ENCODE data around the gene MED31. TPM values are rescaled to one million over a fixed set of nuclear protein-coding genes. Genes with fewer than 3 reads are reported as not detected.
A peak's percentile ranks its signal among the peaks of the same experiment; 100 is the strongest.

Gene MED31
- 10.0 and 14.2 TPM in 2 replicates for total RNA-seq

DNA sequence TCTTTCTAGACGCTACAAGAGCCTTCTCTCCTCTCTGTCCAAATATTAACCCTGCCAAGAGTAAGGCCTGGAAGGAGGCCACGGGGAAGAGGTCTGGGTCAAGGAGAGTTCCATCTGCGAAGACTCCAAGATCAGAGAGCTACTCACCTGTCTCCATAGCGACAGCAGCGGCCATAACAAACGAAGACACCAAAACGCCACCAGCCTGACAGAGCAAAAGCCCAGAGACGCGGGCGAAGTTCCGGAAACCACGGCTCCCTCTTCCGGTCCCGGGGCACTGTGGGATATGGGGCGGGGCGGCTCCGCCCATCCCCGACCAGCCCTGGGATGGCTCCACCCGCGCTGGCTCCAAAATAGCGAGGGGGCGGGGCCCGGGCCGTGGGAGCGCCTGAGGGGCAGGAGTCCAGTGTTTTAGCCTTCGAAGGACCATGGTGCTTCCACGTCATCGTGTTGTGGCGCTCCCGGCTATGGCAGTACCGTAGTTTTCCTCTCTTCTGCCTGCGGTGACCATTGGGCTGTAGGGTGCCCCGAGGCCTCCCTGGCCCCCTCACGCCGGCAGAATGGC is at the start of gene MED31, which contains the start of gene C17orf100:
TSS of gene MED31 (minus strand) at position 252 of the 565 bp plus-strand sequence. CDS start at position 175, 77 bp downstream.
TSS of gene C17orf100 (plus strand) at position 409 of the 565 bp plus-strand sequence. CDS start at position 561, 152 bp downstream.
- TF ChIP-seq, protein P1, sequence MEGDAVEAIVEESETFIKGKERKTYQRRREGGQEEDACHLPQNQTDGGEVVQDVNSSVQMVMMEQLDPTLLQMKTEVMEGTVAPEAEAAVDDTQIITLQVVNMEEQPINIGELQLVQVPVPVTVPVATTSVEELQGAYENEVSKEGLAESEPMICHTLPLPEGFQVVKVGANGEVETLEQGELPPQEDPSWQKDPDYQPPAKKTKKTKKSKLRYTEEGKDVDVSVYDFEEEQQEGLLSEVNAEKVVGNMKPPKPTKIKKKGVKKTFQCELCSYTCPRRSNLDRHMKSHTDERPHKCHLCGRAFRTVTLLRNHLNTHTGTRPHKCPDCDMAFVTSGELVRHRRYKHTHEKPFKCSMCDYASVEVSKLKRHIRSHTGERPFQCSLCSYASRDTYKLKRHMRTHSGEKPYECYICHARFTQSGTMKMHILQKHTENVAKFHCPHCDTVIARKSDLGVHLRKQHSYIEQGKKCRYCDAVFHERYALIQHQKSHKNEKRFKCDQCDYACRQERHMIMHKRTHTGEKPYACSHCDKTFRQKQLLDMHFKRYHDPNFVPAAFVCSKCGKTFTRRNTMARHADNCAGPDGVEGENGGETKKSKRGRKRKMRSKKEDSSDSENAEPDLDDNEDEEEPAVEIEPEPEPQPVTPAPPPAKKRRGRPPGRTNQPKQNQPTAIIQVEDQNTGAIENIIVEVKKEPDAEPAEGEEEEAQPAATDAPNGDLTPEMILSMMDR (IDR thresholded peaks at IDR 0.05; ENCODE audit: insufficient read depth, low read depth, low read length): no peak
- peak; percentile 91 for DNase-seq (ENCODE audit: low read depth)
- peak within 1 kb of the TSS; percentile 83 for H3K4me3 ChIP-seq (ENCODE audit: low read depth, low read length)

DNA sequence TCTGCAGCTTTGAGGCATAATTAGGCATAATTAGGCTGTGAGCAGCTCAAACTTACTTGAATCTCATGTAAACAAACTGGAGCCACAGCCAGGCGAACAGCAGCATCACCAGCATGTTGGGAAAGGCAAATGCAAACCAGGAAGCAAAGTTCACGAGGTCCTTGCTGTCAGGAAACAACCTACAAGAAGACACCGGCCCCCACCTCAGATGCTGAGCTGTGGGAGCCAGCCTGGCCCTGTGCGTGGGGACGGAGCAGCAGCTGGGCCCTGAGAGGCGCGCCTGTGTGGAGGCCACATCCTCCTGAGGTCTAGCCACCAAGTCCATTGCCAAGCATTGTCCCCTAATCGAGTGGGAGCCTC is 49.5 kb upstream of the MED31 start:
- no peak for DNase-seq (ENCODE audit: low read depth)
- TF ChIP-seq, protein P1 (IDR thresholded peaks at IDR 0.05; ENCODE audit: insufficient read depth, low read depth, low read length): no peak
- H3K4me3 ChIP-seq (ENCODE audit: low read depth, low read length): no peak overlapping the region

DNA sequence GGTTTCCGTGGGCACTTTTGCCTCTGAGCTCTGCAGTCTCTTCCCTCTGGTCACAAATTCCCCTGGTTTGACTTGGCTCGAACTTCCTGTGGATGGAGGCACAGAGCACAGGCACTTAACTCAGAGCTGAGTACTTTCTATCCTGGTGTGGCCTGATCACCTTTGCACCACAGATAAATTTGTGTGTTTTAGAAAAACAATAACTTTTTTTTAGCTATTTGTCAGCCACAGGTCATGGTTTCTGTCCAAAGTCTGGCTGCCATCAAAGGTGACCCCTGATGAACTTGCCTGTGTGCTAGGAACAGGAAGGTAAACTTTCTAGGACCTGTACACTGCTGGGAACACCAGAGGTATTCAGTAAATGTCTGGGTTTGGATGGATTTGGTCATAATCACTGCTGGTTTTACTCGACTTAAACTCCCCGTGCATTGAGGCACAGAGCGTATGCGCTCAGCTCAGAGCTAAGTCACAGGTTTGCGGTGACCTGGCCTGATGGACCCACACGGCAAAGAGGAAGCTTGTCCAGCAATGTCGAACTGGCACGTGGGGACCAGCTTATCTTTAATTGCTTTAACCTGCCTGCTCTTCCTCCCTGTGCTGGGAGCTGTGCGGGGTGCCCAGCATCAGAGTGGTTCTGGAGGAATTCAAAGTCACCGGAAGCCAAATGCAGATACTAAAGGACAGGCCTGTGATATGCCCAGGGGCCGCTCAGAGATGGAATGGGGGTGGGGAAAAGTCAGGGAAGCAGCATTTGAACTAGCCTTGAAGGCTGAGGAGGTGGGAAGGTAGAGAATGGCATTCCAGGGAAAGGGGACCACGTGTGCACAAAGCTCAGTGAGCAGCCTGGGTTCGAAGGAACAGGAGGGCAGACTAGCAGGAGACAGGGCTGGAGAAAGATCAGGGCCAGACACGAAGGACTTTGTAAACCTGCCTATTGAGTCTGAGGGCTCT is 48.9 kb upstream of the MED31 start:
- TF ChIP-seq, protein P1 (IDR thresholded peaks at IDR 0.05; ENCODE audit: insufficient read depth, low read depth, low read length): no peak
- no peak for DNase-seq (ENCODE audit: low read depth)
- no peak overlapping the region for H3K4me3 ChIP-seq (ENCODE audit: low read depth, low read length)

DNA sequence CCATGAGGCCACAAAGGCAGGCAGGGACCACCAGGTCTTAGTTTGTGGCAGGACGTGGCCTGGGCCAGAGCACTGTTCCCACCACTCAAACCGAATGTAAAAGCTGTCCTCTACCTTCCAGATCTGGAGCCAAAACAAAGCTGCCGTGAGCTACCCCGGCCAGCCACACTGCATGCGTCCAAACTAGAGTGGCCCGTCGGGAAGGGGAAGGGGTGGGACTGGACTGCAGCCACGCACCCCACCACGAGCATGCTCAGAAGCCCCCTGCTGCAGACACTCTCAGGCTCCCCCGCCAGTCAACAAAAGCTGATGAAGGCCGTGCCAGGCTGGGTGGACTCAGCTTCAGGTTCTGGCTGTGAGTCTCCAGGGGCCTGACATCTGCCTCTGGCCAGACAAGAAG is 46.6 kb upstream of the MED31 start:
- DNase-seq (ENCODE audit: low read depth): no peak
- TF ChIP-seq, protein P1 (IDR thresholded peaks at IDR 0.05; ENCODE audit: insufficient read depth, low read depth, low read length): no peak
- no peak overlapping the region for H3K4me3 ChIP-seq (ENCODE audit: low read depth, low read length)

DNA sequence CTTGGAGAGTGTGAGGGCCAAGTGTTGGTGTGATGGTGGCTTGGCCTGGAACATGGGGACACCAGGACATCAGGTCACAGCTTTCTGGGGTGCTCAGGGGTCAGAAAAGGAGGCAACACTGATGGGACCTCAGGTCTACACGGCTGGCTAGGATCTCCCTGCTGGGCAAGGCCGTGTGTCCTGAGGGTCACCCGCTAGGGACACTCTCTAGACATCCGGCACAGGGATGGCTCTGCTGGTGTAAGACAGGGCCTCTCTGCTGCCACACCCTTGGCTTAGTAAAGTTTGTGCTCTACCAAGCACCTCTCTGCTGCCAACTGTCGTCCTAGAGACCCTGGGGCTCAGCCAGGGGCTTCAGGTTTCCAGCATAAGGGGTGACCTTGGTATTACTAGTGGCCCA is 45.5 kb upstream of the MED31 start:
- TF ChIP-seq, protein P1 (IDR thresholded peaks at IDR 0.05; ENCODE audit: insufficient read depth, low read depth, low read length): no peak
- no peak for DNase-seq (ENCODE audit: low read depth)
- H3K4me3 ChIP-seq (ENCODE audit: low read depth, low read length): no peak overlapping the region

DNA sequence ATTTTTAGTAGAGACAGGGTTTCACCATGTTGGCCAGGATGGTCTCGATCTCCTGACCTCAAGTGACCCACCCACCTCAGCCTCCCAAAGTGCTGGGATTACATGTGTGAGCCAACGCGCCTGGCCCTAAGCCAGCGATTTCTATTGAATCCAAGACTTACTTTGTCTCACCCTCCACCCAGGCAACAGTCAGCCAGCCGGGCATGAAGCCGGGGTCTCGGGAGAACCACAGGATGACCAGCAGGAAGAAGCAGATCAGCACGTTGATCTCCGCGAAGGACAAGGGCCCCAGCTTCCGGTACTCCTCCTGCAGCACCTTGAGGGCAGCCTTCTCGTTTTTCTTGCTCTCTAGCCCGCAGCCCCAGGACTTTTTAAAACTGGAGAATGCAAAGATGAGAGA is 44.2 kb upstream of the MED31 start:
- DNase-seq (ENCODE audit: low read depth): no peak
- no peak overlapping the region for H3K4me3 ChIP-seq (ENCODE audit: low read depth, low read length)
- TF ChIP-seq, protein P1 (IDR thresholded peaks at IDR 0.05; ENCODE audit: insufficient read depth, low read depth, low read length): no peak
